Endodermal cell (in vitro differentiated cells): ENCODE results near the gene RIOK3. TPM values are rescaled to one million over a fixed set of nuclear protein-coding genes. Genes with fewer than 3 reads are reported as not detected.

ENCODE experiments used
- DNase-seq: peaks from one replicate; pipeline ENCODE4 v3.0.0-alpha.2; 2017
- H3K27ac ChIP-seq: 2 replicates; pipeline ENCODE4 v1.5.1; 2013; ENCODE audit warnings: mild to moderate bottlenecking, low read depth, low read length, moderate library complexity
- H3K27me3 ChIP-seq: 2 replicates; pipeline ENCODE4 v1.6.1; 2013; ENCODE audit warnings: mild to moderate bottlenecking, low read length, moderate library complexity; ENCODE audit not compliant: insufficient read depth, control insufficient read depth, poor library complexity, severe bottlenecking
- H3K36me3 ChIP-seq: 2 replicates; pipeline ENCODE4 v1.7.0; 2013; ENCODE audit warnings: mild to moderate bottlenecking, low read length, moderate library complexity; ENCODE audit not compliant: control insufficient read depth, insufficient read depth
- H3K4me1 ChIP-seq: one replicate; pipeline ENCODE4 v1.7.0; 2013; ENCODE audit warnings: low read length; ENCODE audit not compliant: control insufficient read depth, insufficient read depth
- H3K4me3 ChIP-seq: 2 replicates; pipeline ENCODE4 v1.5.1; 2013; ENCODE audit warnings: mild to moderate bottlenecking, low read length, moderate library complexity
- H3K9ac ChIP-seq: 2 replicates; pipeline ENCODE4 v1.6.1; 2013; ENCODE audit warnings: mild to moderate bottlenecking, low read length, moderate library complexity; ENCODE audit not compliant: poor library complexity, severe bottlenecking; ENCODE audit errors: extremely low read depth
- H3K9me3 ChIP-seq: 2 replicates; pipeline ENCODE4 v1.6.1; 2013; ENCODE audit warnings: mild to moderate bottlenecking, low read length, moderate library complexity; ENCODE audit not compliant: control insufficient read depth
- H3K27ac Mint-ChIP-seq: 2 replicates; pipeline ENCODE4 v1.8.0; 2020; ENCODE audit warnings: mixed read lengths
- H3K27me3 Mint-ChIP-seq: 2 replicates; pipeline ENCODE4 v1.8.0; 2021; ENCODE audit warnings: mild to moderate bottlenecking, mixed read lengths; ENCODE audit not compliant: insufficient read depth
- H3K36me3 Mint-ChIP-seq: 2 replicates; pipeline ENCODE4 v1.8.0; 2020; ENCODE audit warnings: low read depth, mixed read lengths
- H3K4me1 Mint-ChIP-seq: 2 replicates; pipeline ENCODE4 v1.8.0; 2020; ENCODE audit warnings: mixed read lengths
- H3K4me3 Mint-ChIP-seq: 2 replicates; pipeline ENCODE4 v1.8.0; 2020; ENCODE audit warnings: mild to moderate bottlenecking, moderate library complexity, mixed read lengths
- H3K9me3 Mint-ChIP-seq: 2 replicates; pipeline ENCODE4 v1.8.0; 2020; ENCODE audit warnings: mild to moderate bottlenecking, mixed read lengths
- CTCF ChIP-seq: fragments of 200-600 bp; sonication (generic); conservative IDR thresholded peaks from 2 replicates; pipeline ENCODE4 v1.5.0; 2021; ENCODE audit warnings: antibody characterized with exemption, mild to moderate bottlenecking
- WGBS, 2 experiments: methylation state at CpG; one replicate each; pipeline versions ENCODE4 v1.1.5 to v1.1.7; 2013; ENCODE audit warnings: missing lambda C conversion rate in 2 of 2, mixed read lengths in 1 of 2; ENCODE audit not compliant: insufficient coverage in 1 of 2, insufficient read length in 1 of 2; 5-methylcytosine and 5-hydroxymethylcytosine counted together
- total RNA-seq, 2 donors: library from RNA; stranded (reverse); fragmentation: NEBNext Ultra II Directional in 1 of 2; extraction: Animal tissue kit (Norgen Biotek cat#: 25700) in 1 of 2; gene quantifications; 2 replicates in 1 of 2; 3 replicates in 1 of 2; pipeline ENCODE4 v1.2.1, GENCODE V29; 2021

RIOK3 gene
- total RNA-seq, 2 donors from 2014 or later, result 31.2 to 45.0 TPM

- no peak overlapping the region for H3K27ac Mint-ChIP-seq
- DNase-seq, result no peak
- Histone ChIP-seq H3K27ac (no peak overlapping the region), H3K4me3 (no peak overlapping the region), H3K4me1 (no peaks in the 10 kb centered on the region), H3K27me3 (no peaks in the 10 kb centered on the region), H3K9ac (no peak overlapping the region), H3K9me3 (no peaks in the 10 kb centered on the region), H3K36me3 (peaks cover 45% of the 10 kb centered on the region)
- WGBS, 2 experiments, result 77 to 90% methylated on average over 2 to 3 of the region's 3 CpGs
- H3K36me3 Mint-ChIP-seq, result peaks cover 27% of the 10 kb centered on the region
- no peaks in the 10 kb centered on the region for H3K9me3 Mint-ChIP-seq
- no peak overlapping the region for H3K4me3 Mint-ChIP-seq
- no peak for TF ChIP-seq CTCF
- H3K4me1 Mint-ChIP-seq, result peaks cover 14% of the 10 kb centered on the region
- H3K27me3 Mint-ChIP-seq, result no peaks in the 10 kb centered on the region
These were observed 5.9 kb downstream of the RIOK3 start for GRCh38 chr18:23458830-23459529.

- H3K4me3 Mint-ChIP-seq, result no peak overlapping the region
- peaks cover 9% of the 10 kb centered on the region for H3K4me1 Mint-ChIP-seq
- Histone ChIP-seq H3K9me3 (no peaks in the 10 kb centered on the region), H3K4me1 (no peaks in the 10 kb centered on the region), H3K4me3 (no peak overlapping the region), H3K9ac (no peak overlapping the region), H3K27me3 (no peaks in the 10 kb centered on the region), H3K27ac (no peak overlapping the region), H3K36me3 (peaks cover 51% of the 10 kb centered on the region)
- no peaks in the 10 kb centered on the region for H3K9me3 Mint-ChIP-seq
- H3K27ac Mint-ChIP-seq, result no peak overlapping the region
- H3K36me3 Mint-ChIP-seq, result peaks cover 31% of the 10 kb centered on the region
- no peak for TF ChIP-seq CTCF
- no peak for DNase-seq
- 91 to 99% methylated on average over 1 to 7 of the region's 7 CpGs for WGBS, 2 experiments
- no peaks in the 10 kb centered on the region for H3K27me3 Mint-ChIP-seq
These were observed 6.4 kb downstream of the RIOK3 start for GRCh38 chr18:23459530-23459921.

- peaks cover 9% of the 10 kb centered on the region for H3K4me1 Mint-ChIP-seq
- Histone ChIP-seq H3K9ac (no peak overlapping the region), H3K4me3 (peak overlapping the region; percentile 38), H3K27ac (no peak overlapping the region), H3K27me3 (no peaks in the 10 kb centered on the region), H3K36me3 (peaks cover 60% of the 10 kb centered on the region), H3K4me1 (no peaks in the 10 kb centered on the region), H3K9me3 (no peaks in the 10 kb centered on the region)
- 88 to 100% methylated on average over 1 to 2 of the region's 2 CpGs for WGBS, 2 experiments
- H3K9me3 Mint-ChIP-seq, result no peaks in the 10 kb centered on the region
- no peak for DNase-seq
- no peak for TF ChIP-seq CTCF
- H3K27ac Mint-ChIP-seq, result no peak overlapping the region
- no peak overlapping the region for H3K4me3 Mint-ChIP-seq
- H3K27me3 Mint-ChIP-seq, result no peaks in the 10 kb centered on the region
- peaks cover 31% of the 10 kb centered on the region for H3K36me3 Mint-ChIP-seq
These were observed 7.5 kb downstream of the RIOK3 start for GRCh38 chr18:23460285-23461273.
